K562 (cell line): ENCODE results near the gene NEURL4. TPM values are rescaled to one million over a fixed set of nuclear protein-coding genes. Genes with fewer than 3 reads are reported as not detected.

Source experiments
- BMI1 ChIP-seq: fragments of 150-350 bp; IDR thresholded peaks from 2 replicates; pipeline ENCODE4 v1.6.1; 2014; ENCODE audit warnings: low read length
- CAMTA2 ChIP-seq: fragments of 250-450 bp; sonication (Bioruptor Pico); conservative IDR thresholded peaks from 2 replicates; pipeline ENCODE4 v1.5.1; 2022
- CC2D1A ChIP-seq: fragments of 450-650 bp; IDR thresholded peaks from 2 replicates; pipeline ENCODE4 v1.6.1; 2017; ENCODE audit warnings: mild to moderate bottlenecking
- CGGBP1 ChIP-seq: fragments of 250-450 bp; sonication (Bioruptor Pico); IDR thresholded peaks from 2 replicates; pipeline ENCODE4 v1.9.0; 2021; ENCODE audit warnings: mild to moderate bottlenecking
- CTBP1 ChIP-seq: fragments of 450-650 bp; IDR thresholded peaks from 2 replicates; pipeline ENCODE4 v1.6.1; 2016; ENCODE audit warnings: borderline replicate concordance
- FOSL1 ChIP-seq: fragments of 200-800 bp; sonication (Bioruptor generic); conservative IDR thresholded peaks from 2 replicates; pipeline ENCODE4 v1.6.1; 2016; ENCODE audit warnings: missing genetic modification characterization, missing compliant biosample characterization
- GATA2 ChIP-seq: sonication (generic); formaldehyde crosslinking; IDR thresholded peaks from 2 replicates; pipeline ENCODE4 v1.4.0; 2020; ENCODE audit warnings: mild to moderate bottlenecking, missing genetic modification reagents
- HMGN3 ChIP-seq: IDR thresholded peaks from 2 replicates; pipeline ENCODE4 v1.6.1; 2011; ENCODE audit warnings: borderline replicate concordance, low read depth, mild to moderate bottlenecking, mixed read lengths, low read length; ENCODE audit not compliant: insufficient read length; ENCODE audit errors: extremely low read depth
- ILK ChIP-seq: fragments of 450-650 bp; IDR thresholded peaks from 2 replicates; pipeline ENCODE4 v1.6.1; 2016; ENCODE audit warnings: missing genetic modification characterization, low read depth, mild to moderate bottlenecking, missing compliant biosample characterization, moderate library complexity, borderline replicate concordance
- MBD1 ChIP-seq: fragments of 250-450 bp; sonication (Bioruptor Pico); IDR thresholded peaks from 2 replicates; pipeline ENCODE4 v1.8.0; 2022; ENCODE audit warnings: inconsistent platforms
- PCBP1 ChIP-seq: fragments of 200-400 bp; formaldehyde crosslinking; IDR thresholded peaks from 2 replicates; pipeline ENCODE4 v1.6.1; 2018; ENCODE audit warnings: mild to moderate bottlenecking, low read depth, low read length; ENCODE audit not compliant: poor library complexity, severe bottlenecking
- POLR3A ChIP-seq: IDR thresholded peaks from 2 replicates; pipeline ENCODE4 v1.6.1; 2011; ENCODE audit warnings: borderline replicate concordance, mild to moderate bottlenecking, moderate library complexity; ENCODE audit not compliant: insufficient read length, insufficient read depth; ENCODE audit errors: extremely low read depth
- SIN3A ChIP-seq, 2 experiments: fragments of 150-350 bp in 1 of 2; IDR thresholded peaks; 2 replicates each; pipeline ENCODE4 v1.6.1; 2011 to 2016; ENCODE audit warnings: borderline replicate concordance in 2 of 2, low read depth in 2 of 2, low read length in 2 of 2, mild to moderate bottlenecking in 2 of 2, moderate library complexity in 2 of 2; ENCODE audit not compliant: control insufficient read depth in 1 of 2
- SMAD4 ChIP-seq: fragments of 250-450 bp; sonication (Bioruptor Pico); conservative IDR thresholded peaks from 2 replicates; pipeline ENCODE4 v1.8.0; 2021; ENCODE audit warnings: inconsistent platforms, mild to moderate bottlenecking, moderate library complexity
- SP1 ChIP-seq: sonication (generic); formaldehyde crosslinking; IDR thresholded peaks from 2 replicates; pipeline ENCODE4 v1.8.1; 2022; ENCODE audit warnings: mild to moderate bottlenecking, missing genetic modification reagents
- SP2 ChIP-seq: IDR thresholded peaks from 2 replicates; pipeline ENCODE4 v1.6.1; 2011; ENCODE audit warnings: mild to moderate bottlenecking, low read depth, low read length, moderate library complexity; ENCODE audit not compliant: poor library complexity, severe bottlenecking; ENCODE audit errors: extremely low read depth
- U2AF2 ChIP-seq: fragments of 200-400 bp; formaldehyde crosslinking; optimal IDR thresholded peaks from 2 replicates; pipeline ENCODE3; 2017; ENCODE audit warnings: low read depth, mild to moderate bottlenecking, low read length
- ZBTB2 ChIP-seq: fragments of 450-650 bp; IDR thresholded peaks from 2 replicates; pipeline ENCODE4 v1.6.1; 2016; ENCODE audit warnings: antibody characterized with exemption
- ZBTB33 ChIP-seq: sonication (generic); formaldehyde crosslinking; IDR thresholded peaks from 2 replicates; pipeline ENCODE4 v1.8.1; 2023; ENCODE audit warnings: mild to moderate bottlenecking, missing genetic modification reagents
- ZNF175 ChIP-seq: fragments of 200-800 bp; sonication (Bioruptor generic); IDR thresholded peaks from 2 replicates; pipeline ENCODE4 v1.6.1; 2016; ENCODE audit warnings: low read depth, mild to moderate bottlenecking, missing genetic modification characterization, missing compliant biosample characterization
- ZNF408 ChIP-seq: fragments of 250-450 bp; sonication (Bioruptor Pico); IDR thresholded peaks from 2 replicates; pipeline ENCODE4 v1.4.0; 2020; ENCODE audit warnings: low read depth, mild to moderate bottlenecking, moderate library complexity
- ZNF76 ChIP-seq: fragments of 250-450 bp; sonication (Bioruptor Pico); IDR thresholded peaks from 2 replicates; pipeline ENCODE4 v1.4.0; 2020; ENCODE audit warnings: mild to moderate bottlenecking, moderate library complexity, borderline replicate concordance
- ZSCAN29 ChIP-seq: fragments of 450-650 bp; IDR thresholded peaks from 2 replicates; pipeline ENCODE4 v1.6.1; 2017
- polyA plus RNA-seq, 8 experiments: library from polyadenylated mRNA; depleted of rRNA in 4 of 8; stranded (reverse) in 5 of 8; unstranded in 3 of 8; fragments of >200 nt; fragmentation: Nextera tagmentation in 2 of 8; fragmentation: Illumina TruSeq in 1 of 8; extraction: Ambion mirVana in 2 of 8; extraction: Trizol in 1 of 8; gene quantifications; 2 replicates each; pipeline versions ENCODE4 v1.2.1 to v1.2.3, GENCODE V29; 2011 to 2014; ENCODE audit warnings: inconsistent platforms in 1 of 8, missing spikeins in 1 of 8
- total RNA-seq, 7 experiments: library from RNA; depleted of rRNA in 6 of 7; stranded (reverse); fragments of >200 nt in 6 of 7; fragmentation: Illumina TruSeq in 2 of 7; extraction: Trizol in 2 of 7; gene quantifications; 2 replicates each; pipeline versions ENCODE4 v1.2.1 to v1.2.3, GENCODE V29; 2011 to 2021; ENCODE audit warnings: low replicate concordance in 1 of 7

NEURL4 gene
- total and polyA plus RNA-seq, 9 of the 15 experiments (the other 6 are each of a cell fraction or from before 2014, with no cell fraction given) = 0.08 to 37.4 (median 11.5) TPM

- no peak for TF ChIP-seq U2AF2
- no peak for TF ChIP-seq CAMTA2
- TF ChIP-seq SIN3A (IDR thresholded peaks at IDR 0.05; ENCODE audit: borderline replicate concordance in 2 of 2, control insufficient read depth in 1 of 2, low read depth in 2 of 2, low read length in 2 of 2) = no peak; a peak in 1 of 4 replicates
- TF ChIP-seq ZNF76 = no peak
- peak; percentile 56; the same call in 1 of the 2 replicates for TF ChIP-seq SMAD4
- TF ChIP-seq SP2 = no peak
- TF ChIP-seq CC2D1A = peak; percentile 68
- TF ChIP-seq PCBP1 = no peak
- no peak for TF ChIP-seq ZNF175 (CRISPR knock-in tag)
- no peak for TF ChIP-seq GATA2
- TF ChIP-seq HMGN3 = no peak
- TF ChIP-seq CTBP1 = peak; percentile 34; the same call in 1 of the 2 replicates
- TF ChIP-seq MBD1 (CRISPR knock-in tag) = no peak
- peak; percentile 58; the same call in 1 of the 2 replicates for TF ChIP-seq ZSCAN29
- no peak for TF ChIP-seq POLR3A
- no peak for TF ChIP-seq ILK (tag)
- TF ChIP-seq ZNF408 (CRISPR knock-in tag) = no peak
- peak; percentile 25; the same call in 1 of the 2 replicates for TF ChIP-seq ZBTB33
- TF ChIP-seq SP1 (CRISPR knock-in tag) = no peak; the same call in 1 of the 2 replicates
- TF ChIP-seq CGGBP1 (CRISPR knock-in tag) = no peak
- TF ChIP-seq BMI1 = no peak
- TF ChIP-seq FOSL1 (tag) = no peak
- 0 out of 2 replicates have a peak, but pooled peaks have one; percentile 48 for TF ChIP-seq ZBTB2
These were observed 48.5 kb downstream of the NEURL4 start (continued) for GRCh38 chr17:7280519-7281073.
